HEK293T (cell line): Measurements from ENCODE around the gene PLA1A.

Source experiments
- CTCF ChIA-PET: fragments of 350-600 bp; formaldehyde crosslinking; extraction: SDS; loops from one replicate; lab custom pipeline; 2021; ENCODE audit warnings: antibody characterized with exemption, inconsistent platforms; lab: Yijun Ruan, JAX
- POLR2A ChIA-PET: fragments of 350-600 bp; formaldehyde crosslinking; extraction: SDS; loops from one replicate; lab custom pipeline; 2020; ENCODE audit warnings: antibody characterized with exemption, inconsistent platforms; lab: Yijun Ruan, JAX
- DNase-seq: peaks from one replicate; pipeline ENCODE4 v3.0.0; 2012; ENCODE audit warnings: mixed read lengths; ENCODE audit errors: extremely low spot score
- ARNT ChIP-seq: fragments of 450-650 bp; IDR thresholded peaks from 2 replicates; pipeline ENCODE4 v1.6.1; 2017; ENCODE audit warnings: mild to moderate bottlenecking
- BHLHE40 ChIP-seq: fragments of 450-650 bp; IDR thresholded peaks from 2 replicates; pipeline ENCODE4 v1.6.1; 2016; ENCODE audit warnings: mild to moderate bottlenecking, moderate library complexity, borderline replicate concordance
- CTBP1 ChIP-seq: fragments of 450-650 bp; IDR thresholded peaks from 2 replicates; pipeline ENCODE4 v1.6.1; 2016; ENCODE audit warnings: borderline replicate concordance
- ELF4 ChIP-seq: fragments of 450-650 bp; IDR thresholded peaks from 2 replicates; pipeline ENCODE4 v1.6.1; 2017; ENCODE audit warnings: antibody characterized with exemption
- FOXA1 ChIP-seq: fragments of 450-650 bp; IDR thresholded peaks from 2 replicates; pipeline ENCODE4 v1.6.1; 2016; ENCODE audit warnings: mild to moderate bottlenecking
- FOXK2 ChIP-seq: fragments of 450-650 bp; IDR thresholded peaks from 2 replicates; pipeline ENCODE4 v1.6.1; 2016; ENCODE audit warnings: mild to moderate bottlenecking
- FOXM1 ChIP-seq: fragments of 450-650 bp; IDR thresholded peaks from 2 replicates; pipeline ENCODE4 v1.6.1; 2017; ENCODE audit warnings: mild to moderate bottlenecking, borderline replicate concordance
- HDGF ChIP-seq: fragments of 450-650 bp; IDR thresholded peaks from 2 replicates; pipeline ENCODE4 v1.6.1; 2017; ENCODE audit warnings: antibody characterized with exemption, borderline replicate concordance
- L3MBTL2 ChIP-seq: fragments of 450-650 bp; conservative IDR thresholded peaks from 2 replicates; pipeline ENCODE4 v1.6.1; 2016; ENCODE audit warnings: mild to moderate bottlenecking
- LEF1 ChIP-seq: fragments of 450-650 bp; IDR thresholded peaks from 2 replicates; pipeline ENCODE4 v1.6.1; 2017; ENCODE audit warnings: mild to moderate bottlenecking, borderline replicate concordance
- NFRKB ChIP-seq: fragments of 450-650 bp; IDR thresholded peaks from 2 replicates; pipeline ENCODE4 v1.6.1; 2016; ENCODE audit warnings: mild to moderate bottlenecking, moderate library complexity
- PKNOX1 ChIP-seq: fragments of 450-650 bp; IDR thresholded peaks from 2 replicates; pipeline ENCODE4 v1.6.1; 2016
- SP1 ChIP-seq: fragments of 450-650 bp; IDR thresholded peaks from 2 replicates; pipeline ENCODE4 v1.6.1; 2017
- SUZ12 ChIP-seq: fragments of 450-650 bp; IDR thresholded peaks from 2 replicates; pipeline ENCODE4 v1.6.1; 2016; ENCODE audit warnings: mild to moderate bottlenecking
- TARDBP ChIP-seq: fragments of 450-650 bp; IDR thresholded peaks from 2 replicates; pipeline ENCODE4 v1.6.1; 2016
- ZNF384 ChIP-seq: fragments of 450-650 bp; IDR thresholded peaks from 2 replicates; pipeline ENCODE4 v1.6.1; 2016

Gene PLA1A

DNA sequence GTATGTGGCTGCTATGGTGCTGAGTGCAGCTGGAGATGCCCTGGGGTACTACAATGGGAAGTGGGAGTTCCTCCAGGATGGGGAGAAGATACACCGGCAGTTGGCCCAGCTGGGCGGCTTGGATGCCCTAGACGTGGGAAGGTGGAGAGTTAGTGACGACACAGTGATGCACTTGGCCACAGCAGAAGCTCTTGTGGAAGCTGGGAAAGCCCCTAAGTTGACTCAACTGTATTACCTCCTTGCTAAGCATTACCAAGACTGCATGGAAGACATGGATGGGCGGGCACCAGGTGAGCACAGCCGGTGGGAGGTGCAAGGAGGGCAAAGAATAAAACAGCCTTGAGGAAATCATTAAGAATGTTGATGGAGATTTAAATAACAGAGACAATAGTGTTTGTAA is 15.5 kb upstream of the PLA1A start:
- no peak for DNase-seq
- TF ChIP-seq ZNF384 (no peak), FOXK2 (no peak), HDGF (no peak), SUZ12 (no peak), LEF1 (no peak)
- POLR2A ChIA-PET = no interaction called here
- CTCF ChIA-PET = no interaction called here

DNA sequence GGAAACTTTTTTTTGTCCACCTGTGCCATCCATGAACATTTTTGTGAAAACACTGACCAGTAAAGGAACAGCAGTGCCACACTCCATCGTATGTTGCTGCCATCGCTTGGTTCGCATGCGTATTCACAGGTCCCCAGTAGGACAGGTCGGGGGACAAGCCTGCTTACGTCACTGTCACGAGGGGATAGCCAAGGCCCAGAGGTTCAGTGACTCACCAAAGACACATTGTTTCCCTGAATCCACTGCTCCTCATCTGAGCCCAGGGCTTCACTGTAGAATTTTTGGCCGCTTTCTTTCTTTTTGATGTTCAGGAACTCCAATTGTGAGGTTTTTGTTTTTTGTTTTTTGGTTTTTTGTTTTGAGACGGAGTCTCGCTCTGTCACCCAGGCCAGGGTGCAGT is 12.5 kb upstream of the PLA1A start:
- DNase-seq = no peak
- TF ChIP-seq CTBP1 (no peak), SUZ12 (no peak), LEF1 (no peak), FOXK2 (no peak), HDGF (no peak), ZNF384 (no peak), ARNT (no peak), SP1 (no peak), BHLHE40 (no peak), NFRKB (no peak), FOXA1 (no peak), TARDBP (no peak), PKNOX1 (no peak)
- POLR2A ChIA-PET = no interaction called here
- CTCF ChIA-PET = no interaction called here

DNA sequence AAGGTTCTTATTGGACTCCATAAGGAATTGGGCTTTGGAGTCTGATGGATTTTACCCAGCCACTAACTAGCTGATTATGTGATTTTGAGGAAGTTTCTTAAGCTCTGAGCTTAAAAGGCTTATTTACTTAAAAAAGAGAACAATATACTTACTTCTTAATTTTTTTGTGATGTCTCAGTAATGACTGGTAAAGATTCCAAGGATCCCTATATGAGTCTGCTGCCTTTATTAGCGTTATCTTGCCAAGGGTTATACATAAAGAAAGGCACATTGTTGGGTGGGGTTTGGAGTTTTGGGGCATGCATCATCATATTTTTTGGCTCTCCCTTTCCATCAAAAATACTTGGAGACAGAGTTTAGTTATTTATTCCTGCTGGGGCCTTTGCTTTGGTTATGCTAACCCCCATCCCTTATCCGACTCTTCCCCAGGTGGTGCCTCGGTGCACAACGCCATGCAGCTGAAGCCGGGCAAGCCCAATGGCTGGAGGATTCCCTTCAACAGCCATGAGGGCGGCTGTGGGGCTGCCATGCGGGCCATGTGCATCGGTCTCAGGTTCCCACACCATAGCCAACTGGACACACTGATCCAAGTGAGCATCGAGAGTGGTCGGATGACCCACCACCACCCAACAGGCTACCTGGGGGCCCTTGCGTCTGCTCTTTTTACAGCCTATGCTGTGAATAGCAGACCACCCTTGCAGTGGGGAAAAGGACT is 11.7 kb upstream of the PLA1A start:
- no peak for TF ChIP-seq SUZ12
- no peak for TF ChIP-seq FOXA1
- no peak for TF ChIP-seq ARNT
- no peak for TF ChIP-seq ZNF384
- no peak for TF ChIP-seq NFRKB
- TF ChIP-seq TARDBP = no peak
- TF ChIP-seq LEF1 = no peak
- no peak for TF ChIP-seq FOXK2
- no peak for TF ChIP-seq CTBP1
- DNase-seq = no peak
- ChIA-PET POLR2A (interaction anchor here (1.0 kb wide), 1 partner anchor 87 kb away, joined by 3 read pairs; the partner anchor contains the start of gene TIMMDC1), CTCF (no interaction called here)

DNA sequence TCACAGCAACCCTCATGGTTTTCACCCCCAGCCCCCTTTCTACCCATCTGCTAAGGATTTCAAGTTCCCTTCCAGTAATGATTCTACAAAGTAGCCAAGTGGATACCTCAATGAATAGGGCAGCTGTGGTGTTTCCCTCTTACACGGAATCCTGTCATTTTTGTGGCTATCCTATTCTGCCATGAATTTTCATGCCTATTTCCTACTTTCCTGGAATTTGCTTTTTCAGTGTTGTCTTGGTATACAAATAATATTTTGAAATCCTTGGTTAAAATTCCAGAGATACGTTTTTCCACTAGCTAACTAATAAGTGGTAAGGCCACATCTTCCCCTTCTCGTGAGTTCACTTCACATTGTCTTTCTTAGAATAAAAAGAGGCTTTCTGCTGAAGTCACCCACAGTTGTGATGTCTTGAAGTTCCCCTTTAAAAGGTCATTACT is 10.9 kb upstream of the PLA1A start:
- ChIA-PET POLR2A (interaction anchor here (1.0 kb wide), 1 partner anchor 88 kb away, joined by 3 read pairs; the partner anchor contains the start of gene TIMMDC1), CTCF (no interaction called here)
- DNase-seq = no peak
- TF ChIP-seq ARNT = no peak
- no peak for TF ChIP-seq TARDBP
- no peak for TF ChIP-seq FOXK2
- TF ChIP-seq LEF1 = no peak

GRCh38 chr3:119588112-119588511 is 9.6 kb upstream of the PLA1A start:
- no peak for TF ChIP-seq HDGF
- TF ChIP-seq LEF1 = no peak
- TF ChIP-seq ELF4 = no peak
- no peak for TF ChIP-seq CTBP1
- no peak for TF ChIP-seq L3MBTL2
- no peak for TF ChIP-seq FOXA1
- no peak for TF ChIP-seq FOXM1
- no peak for TF ChIP-seq ARNT
- ChIA-PET POLR2A (no interaction called here), CTCF (interaction anchor here (0.6 kb wide), 1 partner anchor 704 kb away, joined by 3 read pairs; no protein-coding TSS in a partner anchor)
- DNase-seq = no peak

DNA sequence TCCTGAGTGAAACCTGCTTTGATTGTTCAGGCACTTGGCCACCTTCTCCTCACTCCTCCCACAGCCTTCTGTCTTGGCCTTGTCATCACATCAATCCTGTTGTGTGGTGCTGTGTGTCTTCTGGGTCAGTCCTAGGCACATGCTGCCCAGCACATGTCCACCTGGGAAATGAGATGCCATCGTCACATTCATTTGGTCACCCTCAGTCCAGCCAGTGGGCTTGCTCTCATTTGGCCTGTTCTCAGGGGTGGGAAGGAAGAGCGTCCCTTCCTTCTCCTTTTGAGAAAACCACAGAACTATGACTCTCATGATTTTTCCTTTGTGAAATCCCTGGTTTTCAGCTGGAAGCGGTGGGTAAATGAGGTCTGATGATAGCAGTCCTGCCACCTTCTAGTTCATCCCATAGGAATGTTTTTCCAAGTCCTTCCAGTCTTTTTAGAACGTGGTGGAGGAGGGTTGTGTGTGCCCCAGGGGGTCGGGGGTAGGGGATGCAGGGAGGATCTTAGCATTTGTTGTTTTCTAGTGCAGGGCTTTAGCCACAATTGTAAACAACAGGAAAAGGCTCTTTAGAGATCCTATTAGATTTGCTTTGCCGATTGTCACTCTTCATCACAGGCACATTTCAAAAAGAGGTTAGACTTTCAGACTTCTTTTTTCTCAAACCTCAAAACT is 8.4 kb upstream of the PLA1A start:
- TF ChIP-seq ELF4 (no peak), SUZ12 (no peak), CTBP1 (no peak), FOXK2 (no peak), LEF1 (no peak), SP1 (no peak), ZNF384 (no peak), FOXM1 (no peak), ARNT (no peak), HDGF (no peak), PKNOX1 (no peak), FOXA1 (no peak), NFRKB (no peak), TARDBP (no peak), L3MBTL2 (no peak), BHLHE40 (no peak)
- POLR2A ChIA-PET = no interaction called here
- CTCF ChIA-PET = no interaction called here
- no peak for DNase-seq

DNA sequence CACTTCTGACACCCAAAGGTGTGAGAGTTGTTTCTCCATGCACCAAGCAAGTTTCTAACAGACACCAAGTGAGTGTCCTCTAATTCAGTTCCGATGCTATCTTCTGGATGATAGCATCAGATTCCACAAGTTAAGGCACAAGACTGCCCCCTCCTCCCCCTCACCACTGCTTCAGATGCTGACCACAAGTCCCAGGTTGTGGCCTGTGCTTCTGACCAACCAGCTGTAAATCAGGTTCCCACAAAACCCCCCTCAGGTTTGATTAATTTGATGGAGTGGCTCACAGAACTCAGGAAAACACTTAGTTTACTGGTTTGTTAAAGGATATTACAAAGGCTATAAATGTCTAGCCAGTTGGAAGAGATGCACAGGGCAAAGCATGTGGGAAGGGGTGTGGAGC is 7.0 kb upstream of the PLA1A start:
- CTCF ChIA-PET = no interaction called here
- POLR2A ChIA-PET = no interaction called here
- no peak for DNase-seq
- TF ChIP-seq CTBP1 (no peak), FOXA1 (no peak)
